SH-SY5Y (cell line): ENCODE measurements around the gene PTPRD.

ENCODE experiments used
- GATA2 ChIP-seq: IDR thresholded peaks from 2 replicates; pipeline ENCODE4 v1.6.1; 2011; ENCODE audit warnings: mild to moderate bottlenecking, low read depth, low read length
- GATA3 ChIP-seq: IDR thresholded peaks from 2 replicates; pipeline ENCODE4 v1.6.1; 2011; ENCODE audit warnings: low read depth, mild to moderate bottlenecking, low read length, moderate library complexity

Gene PTPRD

GRCh38 chr9:8762479-8763085 is 1850.2 kb downstream of the PTPRD start:
- TF ChIP-seq GATA3 (no peak), GATA2 (no peak)

- TF ChIP-seq GATA2 (no peak), GATA3 (no peak)
Observed at GRCh38 chr9:8760000-8760767, 1852.6 kb downstream of the PTPRD start.

- TF ChIP-seq GATA2, result no peak
- TF ChIP-seq GATA3, result no peak
Observed at GRCh38 chr9:8757881-8758280, 1854.9 kb downstream of the PTPRD start.

GRCh38 chr9:8754751-8755150 is 1858.1 kb downstream of the PTPRD start:
- TF ChIP-seq GATA3 (peak; percentile 27; the same call in 1 of the 2 replicates), GATA2 (no peak)

- TF ChIP-seq GATA2 (no peak), GATA3 (no peak)
Observed at GRCh38 chr9:8751406-8751930, 1861.3 kb downstream of the PTPRD start.

- TF ChIP-seq GATA3 (no peak), GATA2 (no peak)
Observed at GRCh38 chr9:8750639-8751051, 1862.2 kb downstream of the PTPRD start.

- no peak for TF ChIP-seq GATA3
- TF ChIP-seq GATA2, result no peak
Observed at GRCh38 chr9:8745347-8745746, 1867.5 kb downstream of the PTPRD start.

GRCh38 chr9:8738945-8739344 is 1873.9 kb downstream of the PTPRD start:
- TF ChIP-seq GATA3 (no peak), GATA2 (no peak)

GRCh38 chr9:8736805-8737204 is 1876.0 kb downstream of the PTPRD start:
- TF ChIP-seq GATA2 (no peak), GATA3 (no peak)

- TF ChIP-seq GATA2, result no peak
- no peak for TF ChIP-seq GATA3
Observed at GRCh38 chr9:8734760-8735159, 1878.0 kb downstream of the PTPRD start.

- no peak for TF ChIP-seq GATA2
- TF ChIP-seq GATA3, result no peak
Observed at GRCh38 chr9:8733131-8733954, 1879.5 kb downstream of the PTPRD start.

- TF ChIP-seq GATA2 (no peak), GATA3 (no peak)
Observed at GRCh38 chr9:8732367-8733075, 1880.3 kb downstream of the PTPRD start.

GRCh38 chr9:8730618-8731017 is 1882.2 kb downstream of the PTPRD start:
- TF ChIP-seq GATA3 (no peak), GATA2 (no peak)
